ENCODE results near the gene DPEP2.

DNA sequence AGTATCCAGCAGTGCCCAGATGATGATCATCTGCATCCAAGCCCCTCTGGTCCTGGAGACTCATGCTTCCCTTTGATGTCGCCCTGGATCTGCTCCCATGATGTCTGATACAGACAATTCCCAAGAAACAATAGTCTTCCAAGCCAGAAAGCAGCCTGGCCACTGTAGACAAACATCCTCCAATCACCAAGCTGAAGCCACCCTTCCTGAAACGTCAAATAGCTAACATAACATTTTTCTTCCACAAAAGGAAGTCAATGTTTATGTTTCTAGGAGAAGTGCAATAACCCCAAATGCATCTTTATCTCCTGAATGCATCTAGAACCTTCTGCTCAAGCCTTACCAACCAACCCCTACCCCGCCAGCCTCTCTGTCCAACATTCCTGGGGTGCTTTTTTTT lies 1.2 kb upstream of the DPEP2 start:
- TF ChIP-seq EZH2 (optimal IDR thresholded peaks at IDR 0.05; ENCODE audit: low read depth, low read length) (no peak), EZH2phosphoT487 (IDR thresholded peaks at IDR 0.05; ENCODE audit: low read length) (no peak)
- TF ChIP-seq, protein P1, sequence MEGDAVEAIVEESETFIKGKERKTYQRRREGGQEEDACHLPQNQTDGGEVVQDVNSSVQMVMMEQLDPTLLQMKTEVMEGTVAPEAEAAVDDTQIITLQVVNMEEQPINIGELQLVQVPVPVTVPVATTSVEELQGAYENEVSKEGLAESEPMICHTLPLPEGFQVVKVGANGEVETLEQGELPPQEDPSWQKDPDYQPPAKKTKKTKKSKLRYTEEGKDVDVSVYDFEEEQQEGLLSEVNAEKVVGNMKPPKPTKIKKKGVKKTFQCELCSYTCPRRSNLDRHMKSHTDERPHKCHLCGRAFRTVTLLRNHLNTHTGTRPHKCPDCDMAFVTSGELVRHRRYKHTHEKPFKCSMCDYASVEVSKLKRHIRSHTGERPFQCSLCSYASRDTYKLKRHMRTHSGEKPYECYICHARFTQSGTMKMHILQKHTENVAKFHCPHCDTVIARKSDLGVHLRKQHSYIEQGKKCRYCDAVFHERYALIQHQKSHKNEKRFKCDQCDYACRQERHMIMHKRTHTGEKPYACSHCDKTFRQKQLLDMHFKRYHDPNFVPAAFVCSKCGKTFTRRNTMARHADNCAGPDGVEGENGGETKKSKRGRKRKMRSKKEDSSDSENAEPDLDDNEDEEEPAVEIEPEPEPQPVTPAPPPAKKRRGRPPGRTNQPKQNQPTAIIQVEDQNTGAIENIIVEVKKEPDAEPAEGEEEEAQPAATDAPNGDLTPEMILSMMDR (IDR thresholded peaks at IDR 0.05; ENCODE audit: low read length) = no peak
